GM12864 (cell line): ENCODE data around the gene AQP9.

ENCODE experiments used
- DNase-seq: peaks from one replicate; pipeline ENCODE4 v3.0.0-alpha.2; 2011; ENCODE audit warnings: low read depth
- H3K4me3 ChIP-seq: 2 replicates; pipeline ENCODE4 v1.5.1; 2011; ENCODE audit warnings: mild to moderate bottlenecking, low read depth, low read length, control low read depth
- TF ChIP-seq, protein P1 (sequence below): IDR thresholded peaks from 2 replicates; pipeline ENCODE4 v1.5.1; 2011; ENCODE audit warnings: low read depth, mild to moderate bottlenecking, moderate library complexity, low read length, control low read depth, inconsistent platforms; ENCODE audit errors: missing control alignments

The AQP9 gene

DNA sequence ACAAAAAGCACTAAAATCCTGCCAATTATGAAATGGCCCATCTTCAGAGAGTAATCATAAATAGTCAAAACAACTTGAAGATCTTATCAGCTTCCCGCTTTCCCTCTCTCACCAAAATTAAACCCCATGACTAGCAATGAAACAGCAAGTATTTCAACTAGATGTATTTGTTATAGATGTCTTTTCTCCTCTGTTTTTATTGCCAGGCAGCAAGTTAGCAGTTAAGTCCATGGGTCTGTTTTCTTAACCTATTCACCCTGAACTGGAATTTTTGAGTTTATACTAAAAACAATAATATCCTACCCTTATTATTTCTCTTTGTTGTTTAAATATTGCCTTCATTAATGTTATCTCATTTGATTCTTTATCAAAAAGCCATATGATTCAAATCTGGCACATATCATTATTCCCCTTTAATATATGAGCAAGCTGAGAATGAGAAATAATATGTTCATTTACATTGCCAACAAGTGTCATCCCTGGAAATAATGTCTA lies 23.3 kb downstream of the AQP9 start:
- H3K4me3 ChIP-seq = no peak overlapping the region
- no peak for DNase-seq
- TF ChIP-seq, protein P1, sequence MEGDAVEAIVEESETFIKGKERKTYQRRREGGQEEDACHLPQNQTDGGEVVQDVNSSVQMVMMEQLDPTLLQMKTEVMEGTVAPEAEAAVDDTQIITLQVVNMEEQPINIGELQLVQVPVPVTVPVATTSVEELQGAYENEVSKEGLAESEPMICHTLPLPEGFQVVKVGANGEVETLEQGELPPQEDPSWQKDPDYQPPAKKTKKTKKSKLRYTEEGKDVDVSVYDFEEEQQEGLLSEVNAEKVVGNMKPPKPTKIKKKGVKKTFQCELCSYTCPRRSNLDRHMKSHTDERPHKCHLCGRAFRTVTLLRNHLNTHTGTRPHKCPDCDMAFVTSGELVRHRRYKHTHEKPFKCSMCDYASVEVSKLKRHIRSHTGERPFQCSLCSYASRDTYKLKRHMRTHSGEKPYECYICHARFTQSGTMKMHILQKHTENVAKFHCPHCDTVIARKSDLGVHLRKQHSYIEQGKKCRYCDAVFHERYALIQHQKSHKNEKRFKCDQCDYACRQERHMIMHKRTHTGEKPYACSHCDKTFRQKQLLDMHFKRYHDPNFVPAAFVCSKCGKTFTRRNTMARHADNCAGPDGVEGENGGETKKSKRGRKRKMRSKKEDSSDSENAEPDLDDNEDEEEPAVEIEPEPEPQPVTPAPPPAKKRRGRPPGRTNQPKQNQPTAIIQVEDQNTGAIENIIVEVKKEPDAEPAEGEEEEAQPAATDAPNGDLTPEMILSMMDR = no peak

GRCh38 chr15:58163985-58164384 lies 25.8 kb downstream of the AQP9 start:
- TF ChIP-seq, protein P1 = no peak
- DNase-seq = no peak
- H3K4me3 ChIP-seq = no peak overlapping the region

GRCh38 chr15:58164926-58165325 lies 26.7 kb downstream of the AQP9 start:
- TF ChIP-seq, protein P1 = no peak
- no peak for DNase-seq
- no peak overlapping the region for H3K4me3 ChIP-seq

DNA sequence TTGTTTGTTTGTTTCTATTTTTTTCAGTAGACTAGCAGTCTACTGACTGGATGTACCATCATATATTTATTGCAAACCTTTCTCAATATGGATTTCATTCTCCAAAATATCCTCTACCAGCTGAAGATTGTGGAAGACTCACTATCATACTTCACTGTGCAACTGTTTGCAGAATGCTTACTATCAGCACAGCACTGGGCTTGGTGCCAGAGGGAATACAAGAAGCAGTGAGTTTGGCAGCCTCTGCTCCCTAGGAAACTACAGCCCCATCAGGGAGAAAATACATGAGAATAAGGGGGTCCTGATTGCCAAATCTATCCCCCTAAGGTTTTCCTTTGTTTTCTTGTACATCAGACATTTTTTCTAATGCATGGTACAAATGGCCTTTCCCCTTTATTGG lies 27.5 kb downstream of the AQP9 start:
- DNase-seq = no peak
- TF ChIP-seq, protein P1 = no peak
- H3K4me3 ChIP-seq = no peak overlapping the region

GRCh38 chr15:58167095-58167691 lies 29.0 kb downstream of the AQP9 start:
- no peak overlapping the region for H3K4me3 ChIP-seq
- no peak for DNase-seq
- TF ChIP-seq, protein P1 = no peak

- TF ChIP-seq, protein P1 = no peak
- H3K4me3 ChIP-seq = no peak overlapping the region
- DNase-seq = no peak
Measured at GRCh38 chr15:58169934-58170333, 31.8 kb downstream of the AQP9 start.

- no peak overlapping the region for H3K4me3 ChIP-seq
- no peak for DNase-seq
- TF ChIP-seq, protein P1 = no peak
Measured at GRCh38 chr15:58171476-58172061, 33.4 kb downstream of the AQP9 start.
